Endothelial cell of umbilical vein (primary cell): ENCODE results near the gene RPL39.

Experiments used
- EZH2 ChIP-seq: IDR thresholded peaks from 2 replicates; pipeline ENCODE4 v1.6.1; 2012; ENCODE audit warnings: borderline replicate concordance, low read depth, mild to moderate bottlenecking, moderate library complexity, low read length, inconsistent platforms; ENCODE audit not compliant: severe bottlenecking
- FOS ChIP-seq: IDR thresholded peaks from 2 replicates; pipeline ENCODE4 v1.6.1; 2011; ENCODE audit warnings: mild to moderate bottlenecking, low read length, moderate library complexity, borderline replicate concordance; ENCODE audit not compliant: insufficient read depth
- GATA2 ChIP-seq: IDR thresholded peaks from 2 replicates; pipeline ENCODE4 v1.7.0; 2011; ENCODE audit warnings: low read depth, mild to moderate bottlenecking, moderate library complexity, mixed read lengths, low read length; ENCODE audit not compliant: insufficient read length, insufficient read depth
- JUN ChIP-seq: IDR thresholded peaks from 2 replicates; pipeline ENCODE4 v1.6.1; 2011; ENCODE audit warnings: borderline replicate concordance, low read depth; ENCODE audit not compliant: insufficient read length, insufficient read depth
- MYC ChIP-seq: IDR thresholded peaks from one replicate; pipeline ENCODE4 v1.6.1; 2011; ENCODE audit warnings: mild to moderate bottlenecking, low read depth, low read length
- POLR2A ChIP-seq: IDR thresholded peaks from 2 replicates; pipeline ENCODE4 v1.6.1; 2012; ENCODE audit warnings: low read depth, mild to moderate bottlenecking, control low read depth, low read length
- POLR2AphosphoS5 ChIP-seq: IDR thresholded peaks from 2 replicates; pipeline ENCODE4 v1.6.1; 2012; ENCODE audit warnings: low read depth, mild to moderate bottlenecking, control low read depth, low read length, moderate library complexity; ENCODE audit not compliant: insufficient read depth
- TF ChIP-seq, protein P1 (sequence below): IDR thresholded peaks from 2 replicates; pipeline ENCODE4 v1.6.1; 2011; ENCODE audit not compliant: insufficient read depth, insufficient read length
- TF ChIP-seq, protein P2 (sequence below), 2 donors: IDR thresholded peaks; 1 replicate in 1 of 2; 2 replicates in 1 of 2; pipeline ENCODE4 v1.5.1; 2011; ENCODE audit warnings: low read length in 2 of 2, mild to moderate bottlenecking in 2 of 2, moderate library complexity in 2 of 2, control low read depth in 1 of 2, inconsistent platforms in 1 of 2, low read depth in 1 of 2; ENCODE audit not compliant: insufficient read depth in 1 of 2; ENCODE audit errors: extremely low read depth in 1 of 2

DNA sequence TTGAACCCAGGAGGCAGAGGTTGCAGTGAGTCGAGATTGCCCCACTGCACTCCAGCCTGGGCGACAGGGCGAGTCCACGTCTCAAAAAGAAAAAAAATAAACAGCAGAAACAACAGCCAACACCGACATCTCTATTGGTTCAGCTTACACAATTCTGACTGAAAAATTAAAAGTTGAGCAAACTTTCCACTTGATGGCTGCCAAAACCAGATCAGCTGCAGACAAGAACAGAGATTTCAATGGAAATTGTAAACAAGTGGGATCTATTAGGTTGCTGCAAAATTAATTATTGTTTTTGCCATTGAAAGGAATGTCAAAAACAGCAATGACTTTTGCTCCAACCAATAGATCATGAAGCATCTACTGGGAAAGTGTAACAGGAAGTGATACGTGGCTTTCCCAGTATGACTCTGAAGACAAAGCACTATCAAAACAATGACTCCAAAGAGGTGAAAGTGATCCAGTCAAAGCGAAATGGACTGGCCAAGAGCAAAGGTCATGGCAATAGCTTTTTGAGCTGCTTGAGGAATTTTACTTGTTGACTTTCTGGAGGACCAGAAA is 35.0 kb upstream of the RPL39 start:
- TF ChIP-seq, protein P1, sequence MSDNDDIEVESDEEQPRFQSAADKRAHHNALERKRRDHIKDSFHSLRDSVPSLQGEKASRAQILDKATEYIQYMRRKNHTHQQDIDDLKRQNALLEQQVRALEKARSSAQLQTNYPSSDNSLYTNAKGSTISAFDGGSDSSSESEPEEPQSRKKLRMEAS, result no peak
- TF ChIP-seq, protein P2, sequence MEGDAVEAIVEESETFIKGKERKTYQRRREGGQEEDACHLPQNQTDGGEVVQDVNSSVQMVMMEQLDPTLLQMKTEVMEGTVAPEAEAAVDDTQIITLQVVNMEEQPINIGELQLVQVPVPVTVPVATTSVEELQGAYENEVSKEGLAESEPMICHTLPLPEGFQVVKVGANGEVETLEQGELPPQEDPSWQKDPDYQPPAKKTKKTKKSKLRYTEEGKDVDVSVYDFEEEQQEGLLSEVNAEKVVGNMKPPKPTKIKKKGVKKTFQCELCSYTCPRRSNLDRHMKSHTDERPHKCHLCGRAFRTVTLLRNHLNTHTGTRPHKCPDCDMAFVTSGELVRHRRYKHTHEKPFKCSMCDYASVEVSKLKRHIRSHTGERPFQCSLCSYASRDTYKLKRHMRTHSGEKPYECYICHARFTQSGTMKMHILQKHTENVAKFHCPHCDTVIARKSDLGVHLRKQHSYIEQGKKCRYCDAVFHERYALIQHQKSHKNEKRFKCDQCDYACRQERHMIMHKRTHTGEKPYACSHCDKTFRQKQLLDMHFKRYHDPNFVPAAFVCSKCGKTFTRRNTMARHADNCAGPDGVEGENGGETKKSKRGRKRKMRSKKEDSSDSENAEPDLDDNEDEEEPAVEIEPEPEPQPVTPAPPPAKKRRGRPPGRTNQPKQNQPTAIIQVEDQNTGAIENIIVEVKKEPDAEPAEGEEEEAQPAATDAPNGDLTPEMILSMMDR (IDR thresholded peaks at IDR 0.05; ENCODE audit: extremely low read depth in 1 of 2, insufficient read depth in 1 of 2, low read depth in 1 of 2, low read length in 2 of 2), result no peak
- TF ChIP-seq POLR2A (no peak), MYC (no peak), POLR2AphosphoS5 (no peak), FOS (no peak), EZH2 (no peak), JUN (peak; percentile 29), GATA2 (no peak)
